SK-N-SH (cell line): ENCODE measurements around the gene ASTN2. TPM values are rescaled to one million over a fixed set of nuclear protein-coding genes. Genes with fewer than 3 reads are reported as not detected.

Experiments used
- CTCF ChIA-PET: fragments of 300-600, 350-600 bp; formaldehyde crosslinking; extraction: SDS; loops from one replicate; lab custom pipeline; 2021; lab: Yijun Ruan, JAX
- POLR2A ChIA-PET: fragments of 350-600 bp; sonication (Branson Sonifier 250); formaldehyde crosslinking; extraction: SDS; loops from one replicate; lab custom pipeline; 2020; ENCODE audit warnings: antibody characterized with exemption, inconsistent platforms; lab: Yijun Ruan, JAX
- DNase-seq: peaks from one replicate; pipeline ENCODE4 v3.0.0; 2012
- H2AFZ ChIP-seq: fragments of 200-600 bp; sonication (generic); 2 replicates; pipeline ENCODE4 v1.8.1; 2016; ENCODE audit warnings: antibody characterized with exemption, mild to moderate bottlenecking, low read depth
- H3F3A ChIP-seq: fragments of 200-600 bp; sonication (generic); replicated peaks from 2 replicates; pipeline ENCODE3; 2016; ENCODE audit warnings: antibody characterized with exemption, mild to moderate bottlenecking; ENCODE audit not compliant: insufficient read depth
- H3K27ac ChIP-seq, 2 experiments: fragments of 200-500 bp in 1 of 2; fragments of 200-600 bp in 1 of 2; sonication (Bioruptor generic) in 1 of 2; sonication (generic), shearing (Covaris generic) in 1 of 2; 2 replicates each; pipeline versions ENCODE4 v1.5.1 to v1.6.1; 2014 to 2016; ENCODE audit warnings: low read depth in 2 of 2, inconsistent platforms in 1 of 2, low read length in 1 of 2, mild to moderate bottlenecking in 1 of 2, mixed read lengths in 1 of 2
- H3K27me3 ChIP-seq: fragments of 200-600 bp; sonication (generic), shearing (Covaris generic); 2 replicates; pipeline ENCODE4 v1.6.1; 2016; ENCODE audit warnings: mixed run types; ENCODE audit not compliant: insufficient read depth
- H3K36me3 ChIP-seq, 2 experiments: fragments of 200-500 bp in 1 of 2; fragments of 200-600 bp in 1 of 2; sonication (Bioruptor generic) in 1 of 2; sonication (generic) in 1 of 2; replicated peaks in 1 of 2; 2 replicates each; pipeline versions ENCODE3 to v1.5.1; 2014 to 2016; ENCODE audit warnings: low read length in 1 of 2, mild to moderate bottlenecking in 1 of 2; ENCODE audit not compliant: insufficient read depth in 2 of 2, control insufficient read depth in 1 of 2
- H3K4me1 ChIP-seq, 2 experiments: fragments of 200-500 bp in 1 of 2; fragments of 200-600 bp in 1 of 2; sonication (Bioruptor generic) in 1 of 2; sonication (generic), shearing (Covaris generic) in 1 of 2; 2 replicates each; pipeline versions ENCODE4 v1.5.1 to v1.6.1; 2014 to 2016; ENCODE audit warnings: low read depth in 1 of 2, low read length in 1 of 2, mixed run types in 1 of 2; ENCODE audit not compliant: insufficient read depth in 2 of 2, control insufficient read depth in 1 of 2
- H3K4me2 ChIP-seq: fragments of 200-600 bp; sonication (generic), shearing (Covaris generic); 2 replicates; pipeline ENCODE4 v1.6.1; 2017; ENCODE audit warnings: mixed run types
- H3K4me3 ChIP-seq, 2 experiments: fragments of 200-500 bp in 1 of 2; fragments of 200-600 bp in 1 of 2; sonication (Bioruptor generic) in 1 of 2; sonication (generic), shearing (Covaris generic) in 1 of 2; 2 replicates each; pipeline versions ENCODE4 v1.5.1 to v1.8.1; 2014 to 2016; ENCODE audit warnings: low read depth in 2 of 2, inconsistent platforms in 1 of 2, low read length in 1 of 2, mild to moderate bottlenecking in 1 of 2, mixed read lengths in 1 of 2, moderate library complexity in 1 of 2
- H3K79me2 ChIP-seq: fragments of 200-600 bp; sonication (generic); 2 replicates; pipeline ENCODE4 v1.8.1; 2017; ENCODE audit warnings: mild to moderate bottlenecking; ENCODE audit not compliant: insufficient read depth
- H3K9ac ChIP-seq: fragments of 200-600 bp; sonication (generic); 2 replicates; pipeline ENCODE4 v1.6.1; 2017; ENCODE audit warnings: mixed run types
- H3K9me2 ChIP-seq: fragments of 200-600 bp; sonication (generic); 2 replicates; pipeline ENCODE4 v1.6.1; 2017; ENCODE audit warnings: mixed run types
- H3K9me3 ChIP-seq: fragments of 200-600 bp; sonication (generic); 2 replicates; pipeline ENCODE4 v1.6.1; 2017; ENCODE audit warnings: mixed run types, mild to moderate bottlenecking, moderate library complexity
- H4K20me1 ChIP-seq: fragments of 200-600 bp; sonication (generic); 2 replicates; pipeline ENCODE4 v1.6.1; 2017; ENCODE audit warnings: mild to moderate bottlenecking, mixed run types; ENCODE audit not compliant: insufficient read depth
- ELF1 ChIP-seq: IDR thresholded peaks from 2 replicates; pipeline ENCODE4 v1.4.0; 2012
- FOSL2 ChIP-seq: IDR thresholded peaks from 2 replicates; pipeline ENCODE4 v1.4.0; 2012; ENCODE audit warnings: low read depth, mild to moderate bottlenecking, moderate library complexity, borderline replicate concordance
- FOXM1 ChIP-seq: IDR thresholded peaks from 2 replicates; pipeline ENCODE4 v1.4.0; 2012; ENCODE audit warnings: low read depth, mild to moderate bottlenecking
- GABPA ChIP-seq: IDR thresholded peaks from 2 replicates; pipeline ENCODE4 v1.4.0; 2012; ENCODE audit warnings: low read depth, mild to moderate bottlenecking
- MXI1 ChIP-seq: IDR thresholded peaks from 2 replicates; pipeline ENCODE4 v1.6.1; 2012; ENCODE audit warnings: mild to moderate bottlenecking, low read depth, low read length, improper control_type of control experiment
- POLR2AphosphoS5 ChIP-seq: IDR thresholded peaks from 2 replicates; pipeline ENCODE4 v1.6.1; 2012; ENCODE audit warnings: low read depth, low read length
- RAD21 ChIP-seq: IDR thresholded peaks from 2 replicates; pipeline ENCODE4 v1.6.1; 2012; ENCODE audit warnings: mild to moderate bottlenecking, low read length
- RXRA ChIP-seq: IDR thresholded peaks from 2 replicates; pipeline ENCODE4 v1.4.0; 2012; ENCODE audit warnings: low read depth, mild to moderate bottlenecking, borderline replicate concordance
- SIN3A ChIP-seq: IDR thresholded peaks from 2 replicates; pipeline ENCODE4 v1.6.1; 2012; ENCODE audit warnings: low read depth, mild to moderate bottlenecking, low read length, moderate library complexity, borderline replicate concordance
- ZBTB33 ChIP-seq: IDR thresholded peaks from 2 replicates; pipeline ENCODE4 v1.4.0; 2012; ENCODE audit warnings: low read depth, borderline replicate concordance
- WGBS: methylation state at CpG from one replicate; pipeline ENCODE4 v1.1.6; 2017; ENCODE audit warnings: low lambda C conversion rate; 5-methylcytosine and 5-hydroxymethylcytosine counted together
- polyA plus RNA-seq, 3 experiments: library from polyadenylated mRNA; depleted of rRNA; stranded (reverse); fragments of >200 nt; gene quantifications; 2 replicates each; pipeline ENCODE4 v1.2.3, GENCODE V29; 2012
- TF ChIP-seq, protein P1 (sequence below): IDR thresholded peaks from 2 replicates; pipeline ENCODE4 v1.4.0; 2012; ENCODE audit warnings: low read depth, borderline replicate concordance

Gene ASTN2
- polyA plus RNA-seq, 1 of the 3 experiments (the other 2 are of a cell fraction) = 6.6 TPM

DNA sequence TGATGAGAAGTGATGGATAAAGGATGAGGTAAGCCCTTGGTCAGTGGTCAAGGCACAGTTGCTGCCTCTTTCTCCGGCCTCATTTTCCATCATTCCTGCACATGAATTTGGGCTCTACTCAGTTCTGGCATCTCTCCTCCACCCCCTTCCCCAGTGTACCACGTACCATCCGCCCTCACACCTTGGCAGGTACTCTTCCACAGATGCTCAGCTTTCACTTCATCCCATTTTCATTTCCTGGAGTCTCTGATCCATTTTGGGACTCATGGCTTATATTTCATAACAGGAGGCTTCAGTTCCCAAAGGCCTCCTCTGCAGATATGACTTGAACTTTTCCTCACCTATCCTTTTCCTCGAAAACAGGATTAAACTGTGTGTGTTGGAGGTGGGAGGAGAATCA lies 326.7 kb downstream of the ASTN2 start:
- H3K79me2 ChIP-seq = no peaks in the 10 kb centered on the region
- 16% methylated on average over 4 of the region's 4 CpGs for WGBS
- no peaks in the 10 kb centered on the region for H3F3A ChIP-seq
- H3K9me2 ChIP-seq = no peaks in the 10 kb centered on the region
- peaks cover 0 to 13% of the 10 kb centered on the region in 2 experiments; a peak in 1 of 4 replicates for H3K4me1 ChIP-seq
- ChIA-PET CTCF (interaction anchor here (1.6 kb wide), 1 partner anchor 14 kb away, joined by 4 read pairs; no protein-coding TSS in a partner anchor), POLR2A (no interaction called here)
- no peaks in the 10 kb centered on the region for H4K20me1 ChIP-seq
- H3K27ac ChIP-seq = no peak overlapping the region
- no peak overlapping the region for H3K4me3 ChIP-seq
- H3K27me3 ChIP-seq = no peaks in the 10 kb centered on the region
- DNase-seq = no peak
- H3K36me3 ChIP-seq = no peaks in the 10 kb centered on the region
- no peak overlapping the region for H3K9ac ChIP-seq
- no peaks in the 10 kb centered on the region for H3K9me3 ChIP-seq
- H3K4me2 ChIP-seq = no peak overlapping the region
- H2AFZ ChIP-seq = no peak overlapping the region
- TF ChIP-seq, protein P1, sequence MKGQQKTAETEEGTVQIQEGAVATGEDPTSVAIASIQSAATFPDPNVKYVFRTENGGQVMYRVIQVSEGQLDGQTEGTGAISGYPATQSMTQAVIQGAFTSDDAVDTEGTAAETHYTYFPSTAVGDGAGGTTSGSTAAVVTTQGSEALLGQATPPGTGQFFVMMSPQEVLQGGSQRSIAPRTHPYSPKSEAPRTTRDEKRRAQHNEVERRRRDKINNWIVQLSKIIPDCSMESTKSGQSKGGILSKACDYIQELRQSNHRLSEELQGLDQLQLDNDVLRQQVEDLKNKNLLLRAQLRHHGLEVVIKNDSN = no peak
- TF ChIP-seq GABPA (no peak), MXI1 (no peak), RAD21 (no peak), ELF1 (no peak), FOXM1 (no peak), SIN3A (no peak), RXRA (no peak), ZBTB33 (no peak)

DNA sequence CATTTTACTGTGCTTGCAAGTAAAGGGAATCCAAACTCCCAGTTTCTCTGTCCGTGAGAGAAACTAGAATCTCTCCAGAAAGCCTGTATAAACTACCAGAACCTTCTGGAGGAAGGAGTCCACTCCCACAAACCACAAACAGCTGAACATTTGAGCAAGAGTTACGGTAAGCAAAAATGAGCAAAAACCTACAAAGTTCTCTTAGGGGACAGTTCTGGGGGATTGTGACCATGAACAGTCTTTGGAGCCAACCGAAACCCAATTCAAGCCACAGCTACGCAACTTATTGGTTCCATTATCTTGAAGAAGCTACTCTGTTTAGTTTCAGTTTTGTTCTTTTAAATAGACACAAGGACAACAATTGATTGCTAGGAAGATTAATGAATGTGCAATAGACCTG lies 330.6 kb downstream of the ASTN2 start:
- Histone ChIP-seq H3K4me3 (no peak overlapping the region), H3K79me2 (no peaks in the 10 kb centered on the region), H3K27ac (no peak overlapping the region), H3K9me2 (no peaks in the 10 kb centered on the region), H3K4me1 (peaks cover 0 to 21% of the 10 kb centered on the region in 2 experiments; a peak in 2 of 4 replicates)
- no peak for TF ChIP-seq POLR2AphosphoS5
- no peak for TF ChIP-seq FOSL2
- TF ChIP-seq, all 33 proteins: peak for 0
- H3F3A ChIP-seq = no peaks in the 10 kb centered on the region
- H3K9me3 ChIP-seq = no peaks in the 10 kb centered on the region
- no peaks in the 10 kb centered on the region for H4K20me1 ChIP-seq
- no peaks in the 10 kb centered on the region for H3K27me3 ChIP-seq
- H3K9ac ChIP-seq = no peak overlapping the region
- H2AFZ ChIP-seq = no peak overlapping the region
- ChIA-PET POLR2A (no interaction called here), CTCF (interaction anchor here (1.0 to 1.5 kb wide), 4 partner anchors 10 to 328 kb away, joined by 3 to 4 read pairs (median 4); no protein-coding TSS in a partner anchor)
- H3K4me2 ChIP-seq = no peak overlapping the region
- 48% methylated on average over 4 of the region's 4 CpGs for WGBS
- H3K36me3 ChIP-seq = no peaks in the 10 kb centered on the region
- no peak for DNase-seq
